Progenitor cell of endocrine pancreas (in vitro differentiated cells): ENCODE data around the gene SOX6. TPM values are rescaled to one million over a fixed set of nuclear protein-coding genes. Genes with fewer than 3 reads are reported as not detected.

Source experiments
- DNase-seq: peaks from one replicate; pipeline ENCODE4 v3.0.0; 2021; ENCODE audit warnings: low spot score; ENCODE audit not compliant: unreplicated experiment
- H3K27ac Mint-ChIP-seq: 2 replicates; pipeline ENCODE4 v1.8.0; 2021; ENCODE audit warnings: mild to moderate bottlenecking, moderate library complexity, mixed read lengths
- H3K27me3 Mint-ChIP-seq: 2 replicates; pipeline ENCODE4 v1.8.0; 2021; ENCODE audit warnings: mixed read lengths
- H3K36me3 Mint-ChIP-seq: 2 replicates; pipeline ENCODE4 v1.8.0; 2022; ENCODE audit warnings: mixed read lengths; ENCODE audit not compliant: insufficient read depth
- H3K4me1 Mint-ChIP-seq: 2 replicates; pipeline ENCODE4 v1.8.0; 2021; ENCODE audit warnings: low read depth, mixed read lengths
- H3K4me3 Mint-ChIP-seq: 2 replicates; pipeline ENCODE4 v1.8.0; 2021; ENCODE audit warnings: low read depth, mild to moderate bottlenecking, moderate library complexity, mixed read lengths
- H3K9me3 Mint-ChIP-seq: 2 replicates; pipeline ENCODE4 v1.8.0; 2021; ENCODE audit warnings: low read depth, mixed read lengths
- total RNA-seq: library from RNA; stranded (reverse); gene quantifications from 2 replicates; pipeline ENCODE4 v1.2.1, GENCODE V29; 2021
- TF ChIP-seq, protein P1 (sequence below): fragments of 200-600 bp; sonication (generic); IDR thresholded peaks from one replicate; pipeline ENCODE4 v1.5.0; 2021; ENCODE audit warnings: antibody characterized with exemption, mild to moderate bottlenecking; ENCODE audit not compliant: unreplicated experiment

SOX6 gene
- total RNA-seq, 1 donor from 2014 or later: 34.9 TPM

DNA sequence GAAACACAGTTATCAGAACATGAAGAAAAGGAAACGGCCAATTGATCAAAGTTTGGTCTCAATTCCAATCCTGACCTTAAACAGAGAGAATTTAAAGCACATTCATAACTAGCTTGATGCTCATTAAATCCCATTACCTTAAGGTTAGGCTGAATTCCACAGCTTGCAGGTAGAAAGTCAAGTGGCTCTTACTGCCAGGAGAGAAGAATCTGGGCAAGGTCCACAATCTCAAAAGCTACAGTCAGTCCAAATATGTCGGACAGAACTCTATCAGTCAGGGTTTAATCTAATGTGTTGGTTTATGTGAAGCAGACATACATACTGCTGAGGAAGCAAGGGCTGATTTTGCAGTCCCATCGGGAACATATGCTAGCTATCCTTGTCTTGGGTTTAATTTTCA lies 348.8 kb downstream of the SOX6 start:
- H3K4me1 Mint-ChIP-seq: peaks cover 4% of the 10 kb centered on the region
- H3K27ac Mint-ChIP-seq: no peak overlapping the region
- no peak for DNase-seq
- peaks cover 4% of the 10 kb centered on the region for H3K9me3 Mint-ChIP-seq
- TF ChIP-seq, protein P1, sequence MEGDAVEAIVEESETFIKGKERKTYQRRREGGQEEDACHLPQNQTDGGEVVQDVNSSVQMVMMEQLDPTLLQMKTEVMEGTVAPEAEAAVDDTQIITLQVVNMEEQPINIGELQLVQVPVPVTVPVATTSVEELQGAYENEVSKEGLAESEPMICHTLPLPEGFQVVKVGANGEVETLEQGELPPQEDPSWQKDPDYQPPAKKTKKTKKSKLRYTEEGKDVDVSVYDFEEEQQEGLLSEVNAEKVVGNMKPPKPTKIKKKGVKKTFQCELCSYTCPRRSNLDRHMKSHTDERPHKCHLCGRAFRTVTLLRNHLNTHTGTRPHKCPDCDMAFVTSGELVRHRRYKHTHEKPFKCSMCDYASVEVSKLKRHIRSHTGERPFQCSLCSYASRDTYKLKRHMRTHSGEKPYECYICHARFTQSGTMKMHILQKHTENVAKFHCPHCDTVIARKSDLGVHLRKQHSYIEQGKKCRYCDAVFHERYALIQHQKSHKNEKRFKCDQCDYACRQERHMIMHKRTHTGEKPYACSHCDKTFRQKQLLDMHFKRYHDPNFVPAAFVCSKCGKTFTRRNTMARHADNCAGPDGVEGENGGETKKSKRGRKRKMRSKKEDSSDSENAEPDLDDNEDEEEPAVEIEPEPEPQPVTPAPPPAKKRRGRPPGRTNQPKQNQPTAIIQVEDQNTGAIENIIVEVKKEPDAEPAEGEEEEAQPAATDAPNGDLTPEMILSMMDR: no peak
- no peaks in the 10 kb centered on the region for H3K27me3 Mint-ChIP-seq
- H3K36me3 Mint-ChIP-seq: peaks cover 8% of the 10 kb centered on the region
- no peak overlapping the region for H3K4me3 Mint-ChIP-seq

DNA sequence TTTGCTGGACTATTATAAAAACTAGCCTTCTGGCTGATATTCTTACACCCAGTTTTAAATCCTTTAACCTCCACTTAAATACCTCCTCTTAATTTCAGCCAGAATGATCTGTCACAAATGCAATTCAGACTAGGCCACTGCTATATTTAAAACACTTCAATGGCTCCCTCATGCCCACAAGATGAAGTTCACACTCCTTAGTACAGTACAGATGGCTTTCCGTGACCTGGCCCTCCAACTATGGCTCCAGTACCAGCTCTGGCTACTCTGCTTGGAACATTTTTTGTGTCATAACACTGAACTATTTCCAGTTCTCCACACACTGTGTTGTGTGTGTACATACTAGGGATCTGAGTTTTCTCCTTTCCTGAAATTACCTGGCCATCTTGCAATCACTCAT lies 353.4 kb downstream of the SOX6 start:
- peaks cover 13% of the 10 kb centered on the region for H3K4me1 Mint-ChIP-seq
- H3K9me3 Mint-ChIP-seq: peaks cover 4% of the 10 kb centered on the region
- no peak for DNase-seq
- no peaks in the 10 kb centered on the region for H3K27me3 Mint-ChIP-seq
- H3K27ac Mint-ChIP-seq: no peak overlapping the region
- peaks cover 8% of the 10 kb centered on the region for H3K36me3 Mint-ChIP-seq
- H3K4me3 Mint-ChIP-seq: no peak overlapping the region
- TF ChIP-seq, protein P1: no peak

DNA sequence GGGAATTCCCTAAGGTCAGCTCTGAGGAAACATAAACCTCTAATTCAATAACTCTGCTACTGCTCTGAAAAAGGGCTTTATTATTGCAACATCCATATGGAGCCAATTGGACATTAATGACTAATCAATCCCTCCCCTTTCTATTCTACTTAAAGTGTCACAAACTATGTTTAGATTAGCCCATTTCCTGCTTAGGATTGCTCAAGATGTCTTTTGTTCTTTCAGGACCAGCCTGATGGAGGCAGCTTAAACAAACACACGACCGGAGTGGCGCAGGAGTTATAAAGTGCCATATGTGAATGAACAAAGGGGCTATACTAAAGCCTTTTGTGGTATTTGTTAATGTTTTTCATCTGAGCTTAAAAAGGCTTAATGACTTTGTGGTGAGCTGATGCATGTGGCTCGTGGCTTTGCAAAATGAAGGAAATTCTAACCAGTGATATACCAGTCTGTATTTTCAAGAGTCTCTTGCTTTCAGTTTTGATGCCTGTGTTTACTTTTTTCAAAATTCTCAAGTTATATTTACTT lies 354.4 kb downstream of the SOX6 start:
- DNase-seq: no peak
- peaks cover 4% of the 10 kb centered on the region for H3K36me3 Mint-ChIP-seq
- H3K4me3 Mint-ChIP-seq: no peak overlapping the region
- no peaks in the 10 kb centered on the region for H3K9me3 Mint-ChIP-seq
- peaks cover 13% of the 10 kb centered on the region for H3K4me1 Mint-ChIP-seq
- peak overlapping the region; percentile 77 for H3K27ac Mint-ChIP-seq
- H3K27me3 Mint-ChIP-seq: no peaks in the 10 kb centered on the region
- TF ChIP-seq, protein P1: no peak

DNA sequence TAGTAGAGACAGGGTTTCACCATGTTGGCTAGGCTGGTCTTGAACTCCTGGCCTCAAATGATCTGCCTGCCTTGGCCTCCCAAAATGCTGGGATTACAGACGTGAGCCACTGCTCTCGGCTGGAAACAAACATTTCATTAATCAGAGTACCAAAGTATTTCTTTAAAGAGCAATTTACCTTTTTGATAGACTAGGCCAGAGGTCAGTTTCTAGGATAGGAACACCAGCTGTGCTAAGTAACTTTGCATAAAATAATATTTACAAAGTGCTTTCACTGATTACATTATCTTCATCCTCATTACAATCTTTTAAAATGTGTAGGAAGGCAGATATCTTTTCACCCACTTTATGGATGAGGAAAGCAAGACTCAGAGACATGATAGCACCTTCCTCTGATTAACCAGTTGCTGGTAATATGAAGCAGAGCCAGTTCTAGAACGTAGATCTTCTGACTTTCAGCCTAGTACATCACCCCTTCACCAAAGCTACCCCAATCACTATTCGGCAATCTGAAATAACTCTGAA lies 355.2 kb downstream of the SOX6 start:
- Mint-ChIP-seq H3K27ac (peak overlapping the region; percentile 77), H3K27me3 (no peaks in the 10 kb centered on the region), H3K4me1 (peaks cover 13% of the 10 kb centered on the region), H3K36me3 (peaks cover 4% of the 10 kb centered on the region), H3K9me3 (no peaks in the 10 kb centered on the region), H3K4me3 (no peak overlapping the region)
- TF ChIP-seq, protein P1: no peak
- DNase-seq: no peak

DNA sequence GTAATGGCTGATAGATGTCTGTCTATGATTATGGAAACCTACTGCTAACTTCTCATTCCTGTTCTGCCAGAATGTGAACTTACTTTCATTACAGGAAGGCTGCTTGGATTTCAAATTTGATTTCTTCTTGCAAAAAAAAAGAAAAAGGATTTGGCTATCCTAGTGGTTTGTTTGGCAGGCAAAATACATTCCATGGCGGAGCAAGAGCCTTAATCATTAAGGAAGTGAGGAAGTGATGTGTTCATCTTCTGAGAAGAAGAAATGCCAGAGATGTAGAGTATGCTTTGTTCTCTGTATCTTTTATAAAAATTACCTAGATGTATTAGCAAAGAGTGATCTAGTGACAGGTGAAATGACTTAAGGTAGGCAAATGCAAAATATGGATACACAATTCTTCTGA lies 356.3 kb downstream of the SOX6 start:
- DNase-seq: no peak
- Mint-ChIP-seq H3K27me3 (no peaks in the 10 kb centered on the region), H3K9me3 (no peaks in the 10 kb centered on the region), H3K36me3 (peaks cover 2% of the 10 kb centered on the region), H3K27ac (no peak overlapping the region), H3K4me1 (peaks cover 15% of the 10 kb centered on the region), H3K4me3 (no peak overlapping the region)
- TF ChIP-seq, protein P1: no peak
